Activated T-cell treated with anti-CD3 and anti-CD28 coated beads for 48 hours (primary cell): ENCODE results near the gene LRRC1.
"Not testable (repeated sequence)": the region's sequence is repeated elsewhere in the genome, so short reads cannot be mapped to it uniquely, and the experiment has no call there.

Experiments used
- DNase-seq: peaks from one replicate; pipeline ENCODE4 v3.0.0-alpha.2; 2020; ENCODE audit warnings: low read depth

LRRC1 gene

DNA sequence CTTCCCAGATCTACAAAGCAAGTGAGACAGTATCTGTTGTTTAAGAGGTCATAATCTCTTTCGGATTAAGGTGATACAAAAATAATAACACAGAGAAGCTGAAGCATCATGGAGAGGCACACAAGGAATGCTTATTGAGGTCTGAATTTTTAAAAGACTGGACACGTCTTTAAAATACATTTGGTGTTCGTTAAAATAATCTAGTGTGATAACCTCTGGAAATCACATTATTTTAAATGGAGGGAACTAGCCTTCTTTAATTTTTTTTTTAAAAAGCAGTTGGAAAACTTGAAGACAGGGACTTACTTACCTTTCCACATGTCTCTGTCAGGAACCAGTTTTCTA lies 1.9 kb upstream of the LRRC1 start:
- no peak for DNase-seq

DNA sequence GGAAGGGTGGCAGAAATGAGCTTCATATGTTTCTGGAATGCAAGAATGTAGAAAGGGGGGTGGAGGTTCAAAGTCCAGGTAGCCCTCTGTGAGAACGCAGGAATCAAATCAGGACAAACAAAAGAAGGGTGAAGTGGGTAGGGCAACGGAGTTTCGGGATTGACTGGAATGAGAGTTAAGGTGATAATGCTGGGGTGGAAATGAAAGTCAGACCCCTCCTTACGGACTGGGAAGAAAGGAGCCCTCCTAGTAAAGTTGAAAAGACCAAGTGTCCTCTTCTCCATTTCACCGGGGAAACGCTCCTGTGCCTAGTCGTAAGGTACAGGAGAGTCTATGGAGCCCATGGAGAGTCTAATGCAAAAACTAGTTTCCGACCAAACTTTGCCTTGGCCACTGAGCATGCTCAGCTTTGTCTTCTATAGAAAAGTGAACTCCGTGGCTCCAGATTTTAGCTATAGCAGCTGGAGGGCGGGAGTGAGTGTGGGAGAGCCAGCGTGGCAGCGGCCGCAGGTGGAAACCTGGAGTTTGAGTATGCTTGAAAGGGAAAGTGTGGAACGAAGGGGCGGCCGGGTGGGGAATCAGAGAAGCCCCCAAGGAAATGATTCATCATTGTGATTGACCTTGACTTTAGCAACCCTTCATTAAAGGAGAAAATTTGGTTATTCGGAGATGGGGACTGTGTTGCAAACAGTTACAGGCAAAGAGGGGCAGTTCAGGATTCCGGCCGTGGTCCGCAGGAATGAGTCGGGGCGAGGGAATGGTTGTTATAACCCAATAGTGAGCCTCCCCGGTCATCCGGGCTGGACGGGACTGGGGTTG lies 1.3 kb upstream of the LRRC1 start:
- no peak for DNase-seq

DNA sequence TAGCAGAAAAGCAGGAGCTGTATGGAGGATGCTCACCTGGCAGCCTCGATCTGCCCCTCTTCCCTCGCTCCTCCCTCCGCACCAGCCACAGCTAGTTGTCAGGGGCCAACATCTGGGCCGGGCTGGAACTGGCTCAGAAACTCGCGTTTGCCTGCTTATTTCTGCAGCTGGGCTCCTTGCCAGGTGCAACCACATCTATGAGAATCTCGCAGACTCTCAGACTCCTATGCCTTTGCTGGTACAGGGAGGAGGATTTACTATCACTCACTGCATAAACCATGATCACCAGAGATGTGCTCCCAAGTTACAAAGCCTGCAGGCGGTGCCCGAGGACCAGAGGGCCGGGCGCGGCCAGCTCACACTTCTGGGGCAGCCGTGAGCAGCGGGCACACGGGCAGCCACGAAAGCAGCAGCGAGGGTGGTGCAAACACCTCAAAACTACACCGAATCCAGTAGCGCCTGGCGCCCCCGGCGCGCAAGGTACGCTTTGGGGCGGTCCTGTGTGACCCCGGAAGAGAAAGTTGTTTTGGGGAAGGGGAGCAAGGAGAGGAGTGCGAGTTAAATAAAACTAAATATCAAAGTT lies 577 bp upstream of the LRRC1 start:
- peak; percentile 47 for DNase-seq

DNA sequence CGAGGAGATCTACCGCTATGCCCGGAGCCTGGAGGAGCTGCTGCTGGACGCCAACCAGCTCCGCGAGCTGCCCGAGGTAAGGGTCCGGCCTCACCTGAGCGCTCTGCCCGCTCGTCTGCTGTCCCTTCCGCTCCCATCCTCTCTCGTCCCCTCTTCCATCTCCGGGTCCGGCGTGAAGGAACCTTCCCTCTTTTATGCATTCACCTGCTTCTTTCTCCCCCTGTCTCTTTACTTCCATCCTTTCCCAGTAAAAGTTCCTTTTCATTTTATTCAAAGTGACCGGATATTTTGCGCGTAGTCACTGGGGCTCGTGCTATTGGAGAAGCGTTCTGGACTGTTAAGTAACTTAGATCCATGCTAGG lies 516 bp downstream of the LRRC1 start:
- no peak for DNase-seq

DNA sequence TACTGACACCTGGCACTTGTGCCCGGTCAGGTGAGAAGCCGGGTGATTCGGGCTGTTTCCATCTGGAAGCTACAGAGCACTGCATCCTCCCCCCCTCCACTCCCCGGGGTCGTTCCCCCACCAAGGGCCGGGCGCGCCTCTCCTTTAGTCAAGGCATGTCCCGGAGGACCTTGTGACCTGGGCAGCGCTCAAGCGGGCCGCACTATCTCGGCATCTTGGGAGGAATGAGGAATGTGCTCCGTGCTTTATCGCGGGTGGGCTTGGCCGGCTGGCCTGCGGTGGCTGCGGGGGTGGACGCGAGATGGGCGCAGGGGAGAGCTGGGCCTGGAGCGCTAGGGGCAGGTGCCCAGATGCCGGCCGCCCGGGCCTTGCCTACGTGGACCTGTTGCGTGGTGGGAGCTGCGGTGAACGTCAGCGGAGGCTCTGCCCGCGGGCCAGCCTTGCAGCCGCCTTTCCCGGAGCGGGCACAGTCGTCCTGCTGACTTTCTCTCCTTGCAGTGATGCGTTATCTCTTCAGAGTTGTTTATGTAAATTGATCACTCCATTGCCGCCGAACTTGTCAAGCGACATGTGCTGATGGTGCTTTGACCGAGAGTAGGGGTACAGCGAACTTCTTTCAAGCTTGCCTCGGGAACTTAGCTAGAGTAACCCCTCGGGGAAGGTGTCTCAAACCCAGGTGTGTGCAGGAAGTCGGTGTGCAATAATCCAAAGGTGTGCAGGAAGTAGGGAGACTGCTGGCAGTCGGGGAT lies 1.1 kb downstream of the LRRC1 start:
- no peak for DNase-seq

DNA sequence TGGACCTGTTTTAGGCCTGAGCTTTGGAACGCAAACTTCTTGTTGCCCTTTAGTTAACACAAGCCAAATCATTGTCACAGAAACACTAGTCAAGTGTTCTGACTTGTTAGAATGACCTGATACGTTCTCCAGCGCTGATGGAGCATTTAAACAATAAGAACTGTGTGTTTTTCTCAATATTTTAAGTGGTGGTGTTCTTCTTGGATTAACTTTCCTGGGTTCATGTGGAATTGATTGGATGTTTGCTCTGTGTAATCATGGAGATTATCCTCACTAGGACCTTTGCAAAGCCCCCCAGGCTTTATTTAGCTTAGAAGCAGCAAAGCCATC lies 1.6 kb downstream of the LRRC1 start:
- DNase-seq: no peak

DNA sequence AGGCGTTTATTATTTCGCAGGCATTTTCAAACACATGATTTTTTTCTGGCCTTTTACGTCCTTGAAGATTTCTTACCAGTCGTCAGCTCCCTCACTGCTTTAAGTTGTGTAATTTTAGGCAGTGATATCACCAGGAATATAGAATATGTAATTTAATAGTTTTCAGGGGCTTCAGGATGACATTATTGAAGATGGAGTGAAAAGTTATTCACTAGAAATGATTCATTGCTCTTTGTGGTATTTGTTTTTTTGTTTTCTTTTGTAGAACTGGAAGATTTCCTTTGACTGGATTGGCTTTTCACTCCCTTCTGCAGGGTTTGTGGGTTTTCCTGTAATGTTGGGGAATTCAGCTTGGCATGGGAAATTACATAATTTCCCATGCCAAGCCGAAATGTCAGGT lies 2.0 kb downstream of the LRRC1 start:
- no peak for DNase-seq

DNA sequence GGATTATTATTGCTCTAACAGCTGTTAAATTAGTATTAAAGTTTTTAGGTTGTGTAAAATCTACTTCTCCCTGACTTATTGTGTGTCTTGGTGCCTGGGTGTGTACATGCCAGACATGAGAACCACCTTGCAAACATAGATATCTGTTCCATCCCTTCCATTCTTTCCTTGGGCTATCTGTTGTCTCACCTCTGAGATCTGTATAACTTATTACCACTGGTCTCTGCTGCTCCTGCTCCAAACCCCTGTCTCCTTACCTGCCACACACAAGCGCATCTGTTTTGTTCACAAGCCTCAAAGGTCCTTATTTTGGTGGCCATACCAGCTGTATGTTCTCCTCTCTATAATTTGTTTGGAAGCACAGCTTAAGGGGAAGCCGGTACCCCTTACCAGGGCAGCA lies 2.5 kb downstream of the LRRC1 start:
- no peak for DNase-seq

DNA sequence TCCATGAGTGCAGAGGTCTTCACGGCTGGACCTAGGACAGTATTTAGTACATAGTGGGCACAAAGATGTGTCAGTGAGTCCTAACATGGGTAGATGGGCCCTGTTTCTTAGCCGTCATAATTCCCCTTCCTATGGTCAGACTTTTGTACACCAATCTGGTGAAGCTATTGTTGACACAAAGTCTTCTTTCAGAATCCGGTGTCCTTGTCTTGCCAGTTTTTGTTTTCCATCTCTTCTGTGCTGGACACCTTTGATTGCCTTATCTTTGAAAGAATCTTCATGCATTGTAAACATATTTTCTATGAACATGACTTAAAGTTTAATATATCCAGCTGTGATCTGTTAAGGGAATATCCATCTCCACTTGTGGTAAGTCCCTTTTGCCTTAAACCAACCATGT lies 4.5 kb downstream of the LRRC1 start:
- DNase-seq: no peak

DNA sequence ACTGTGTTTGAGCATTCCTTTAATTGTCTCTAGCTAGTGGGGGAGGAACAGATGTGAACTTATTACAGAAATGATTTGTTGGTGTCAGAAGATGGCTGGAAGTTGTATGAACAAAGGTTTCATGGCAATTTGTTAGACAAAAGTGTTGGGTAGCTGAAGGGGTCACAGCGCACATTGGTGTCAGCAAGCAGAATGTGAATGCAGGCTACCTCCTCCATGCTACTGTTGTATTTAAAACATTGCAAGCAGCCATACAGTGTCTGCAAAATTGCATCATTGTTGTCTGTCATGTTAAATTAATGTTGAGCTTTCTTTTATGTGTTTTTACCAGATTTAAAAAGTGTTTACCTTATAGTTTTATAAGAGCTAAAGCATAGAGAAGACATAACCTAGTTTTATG lies 6.2 kb downstream of the LRRC1 start:
- no peak for DNase-seq

DNA sequence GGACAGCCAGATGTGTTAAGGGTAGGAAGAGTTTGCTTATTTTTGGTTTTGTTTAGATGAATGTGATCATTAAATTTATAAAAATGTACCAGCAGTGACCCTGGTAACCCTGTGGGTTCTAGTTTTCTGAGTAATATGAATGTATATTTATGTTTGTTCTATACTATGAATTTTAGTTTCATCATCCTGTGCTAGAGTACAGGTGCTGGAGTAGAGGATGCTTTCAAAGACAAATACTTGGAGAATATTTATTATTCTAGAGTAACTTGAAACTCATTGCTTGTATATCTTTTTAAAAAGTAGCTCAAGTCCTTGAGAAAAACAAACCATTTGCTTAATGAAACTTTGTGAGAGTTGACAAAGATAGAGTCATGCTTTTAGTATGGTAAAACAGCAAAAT lies 7.8 kb downstream of the LRRC1 start:
- no peak for DNase-seq

DNA sequence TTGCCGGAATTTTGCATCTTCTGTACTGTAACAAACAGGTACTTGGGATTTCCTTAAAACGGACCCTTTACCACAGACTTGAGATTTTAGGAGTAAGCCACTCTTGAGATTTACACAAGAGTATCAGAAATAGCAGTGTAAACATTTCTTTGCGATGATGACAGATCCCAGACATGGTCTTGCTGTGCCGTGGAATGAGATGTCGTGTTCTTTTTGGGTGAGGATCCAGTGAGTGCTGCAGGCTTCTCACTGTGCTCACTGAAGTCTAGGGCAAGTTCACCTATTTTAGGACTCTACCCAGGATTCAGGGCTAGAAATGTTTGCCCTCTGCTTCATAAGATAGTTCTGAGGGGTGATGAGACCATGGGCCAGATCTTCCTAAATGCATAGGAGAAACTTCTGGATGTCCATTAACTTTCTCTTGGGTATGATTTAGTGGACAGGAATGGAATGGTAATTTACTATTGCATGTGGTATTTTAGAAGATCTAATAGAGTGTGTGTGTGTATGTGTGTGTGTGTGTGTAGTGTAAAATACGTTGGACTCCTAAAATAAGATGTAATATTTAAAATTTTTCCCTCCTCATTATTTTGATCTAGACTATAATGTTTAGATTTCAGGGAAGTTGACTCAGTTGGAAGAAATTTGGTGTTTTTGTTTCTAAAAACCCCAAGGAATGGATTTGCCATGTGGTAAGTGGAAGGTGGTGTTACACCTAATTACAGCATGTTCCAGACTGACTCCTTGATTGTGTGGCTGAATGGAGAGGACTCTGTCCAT lies 8.5 kb downstream of the LRRC1 start:
- DNase-seq: no peak

DNA sequence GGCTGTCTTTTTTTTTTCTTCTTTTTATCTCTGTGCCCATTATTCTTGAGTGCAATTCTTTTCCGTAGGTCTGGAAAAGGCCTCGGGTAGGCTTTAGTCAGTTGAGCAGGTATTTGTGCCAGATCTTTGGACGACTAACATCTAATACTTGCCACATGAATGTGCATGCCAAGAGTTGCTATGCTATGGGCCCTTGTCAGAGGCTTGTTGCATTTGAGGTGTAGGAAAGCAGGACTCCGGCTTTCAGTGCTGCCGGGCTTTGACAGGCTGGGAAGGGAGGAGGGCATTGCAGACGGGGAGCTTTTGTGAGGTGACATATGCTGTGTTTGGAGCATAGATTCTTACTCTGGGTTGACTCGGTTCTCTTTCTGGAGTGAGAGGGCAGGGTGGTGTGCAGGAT lies 10.2 kb downstream of the LRRC1 start:
- no peak for DNase-seq

DNA sequence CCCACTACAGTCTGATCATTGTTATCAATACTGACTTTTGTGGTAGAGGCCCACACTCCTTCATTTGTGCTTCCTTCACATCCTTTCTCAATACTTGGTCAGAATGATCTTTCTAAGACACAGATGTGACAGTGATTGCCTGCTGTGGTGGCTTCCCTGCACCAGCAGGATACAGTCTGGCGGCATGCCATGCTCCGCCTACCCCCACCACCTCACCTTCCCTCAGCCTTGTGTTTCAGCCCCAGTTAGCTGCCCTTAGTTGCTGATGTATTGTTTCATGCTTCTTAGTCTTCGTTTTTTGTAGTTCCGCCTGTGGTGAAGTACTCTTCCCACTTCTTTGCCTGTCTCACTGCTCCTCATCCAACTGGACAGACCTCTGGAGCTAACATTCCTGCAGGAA lies 10.9 kb downstream of the LRRC1 start:
- no peak for DNase-seq

DNA sequence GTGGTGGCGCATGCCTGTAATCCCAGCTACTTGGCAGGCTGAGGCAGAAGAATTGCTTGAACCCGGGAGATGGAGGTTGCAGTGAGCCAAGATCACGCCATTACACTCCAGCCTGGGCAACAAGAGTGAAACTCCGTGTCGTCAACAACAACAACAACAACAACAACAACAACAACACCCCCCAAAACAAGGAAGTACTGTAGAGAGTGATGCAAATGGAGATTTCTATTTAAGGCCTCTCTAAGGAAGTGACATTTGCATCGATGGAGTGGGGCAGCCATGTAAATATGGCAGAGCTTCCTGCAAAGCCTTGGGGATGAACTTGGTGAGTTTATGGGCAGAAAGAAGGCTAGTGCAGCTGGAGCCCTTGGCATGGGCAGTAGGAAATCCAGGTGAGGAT lies 12.8 kb downstream of the LRRC1 start:
- DNase-seq: not testable (repeated sequence)

DNA sequence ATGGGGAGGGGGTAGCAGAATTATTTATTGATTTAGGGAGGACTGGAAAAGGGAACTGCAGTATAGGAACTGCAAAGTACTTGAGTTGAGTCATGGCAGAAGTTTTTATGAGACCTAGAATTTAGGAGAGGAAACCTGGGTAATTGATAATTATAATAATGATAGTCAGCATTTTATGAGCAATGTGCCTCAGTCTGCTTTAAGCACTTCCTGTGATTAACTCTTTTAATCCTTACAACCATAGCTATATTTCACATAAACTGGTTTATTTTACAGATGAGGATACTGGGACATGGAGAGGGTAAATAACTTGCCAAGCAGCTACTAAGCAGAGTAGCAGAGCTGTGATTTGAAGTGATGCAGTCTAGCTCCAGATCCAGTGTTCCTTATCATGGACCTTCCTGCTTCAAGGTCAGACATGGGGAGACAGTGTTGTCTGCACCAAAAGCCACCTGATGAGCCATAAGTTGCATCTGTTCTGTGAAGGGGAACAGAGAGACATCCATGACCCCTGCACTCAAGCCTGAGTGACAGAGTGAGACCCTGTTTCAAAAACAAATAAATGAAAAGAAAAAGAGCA lies 13.6 kb downstream of the LRRC1 start:
- DNase-seq: no peak

DNA sequence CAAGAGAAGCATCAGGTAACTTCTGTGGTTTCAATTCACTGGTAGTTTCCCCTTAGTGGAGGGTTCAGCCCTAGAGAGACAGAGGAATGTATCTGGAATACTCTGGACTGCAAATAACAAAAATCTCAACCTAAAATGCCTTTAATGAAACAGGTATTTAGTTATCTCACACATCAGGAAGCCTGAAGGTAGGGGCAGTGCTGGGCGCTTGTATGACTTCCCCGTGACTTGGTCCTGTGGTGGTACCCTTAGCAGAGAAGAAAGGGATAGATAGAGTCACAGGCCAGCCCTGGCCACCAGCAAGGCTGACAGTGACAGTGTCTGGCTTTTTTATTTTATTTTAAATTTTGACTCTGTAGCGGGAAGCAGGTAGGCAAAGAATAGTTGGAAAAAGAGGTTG lies 14.9 kb downstream of the LRRC1 start:
- no peak for DNase-seq

DNA sequence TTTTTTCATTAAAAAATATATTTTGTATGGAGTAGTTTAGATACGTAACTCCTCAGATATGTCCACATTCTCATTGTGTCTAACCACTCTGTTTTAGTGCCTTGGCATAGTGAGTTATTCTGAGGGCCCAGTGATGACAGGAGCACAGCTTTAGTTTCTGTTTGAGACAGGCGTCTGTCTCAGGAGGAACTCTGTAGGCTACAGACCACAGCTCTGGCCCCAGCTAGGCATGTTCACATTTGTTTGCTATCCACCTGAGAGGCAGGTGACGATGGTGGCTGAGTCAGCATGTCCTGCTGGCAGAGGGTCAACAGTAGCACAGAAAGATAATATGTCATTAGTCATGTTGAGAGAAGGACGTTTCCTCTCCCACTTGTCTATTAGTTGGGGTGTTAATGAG lies 16.3 kb downstream of the LRRC1 start:
- no peak for DNase-seq

DNA sequence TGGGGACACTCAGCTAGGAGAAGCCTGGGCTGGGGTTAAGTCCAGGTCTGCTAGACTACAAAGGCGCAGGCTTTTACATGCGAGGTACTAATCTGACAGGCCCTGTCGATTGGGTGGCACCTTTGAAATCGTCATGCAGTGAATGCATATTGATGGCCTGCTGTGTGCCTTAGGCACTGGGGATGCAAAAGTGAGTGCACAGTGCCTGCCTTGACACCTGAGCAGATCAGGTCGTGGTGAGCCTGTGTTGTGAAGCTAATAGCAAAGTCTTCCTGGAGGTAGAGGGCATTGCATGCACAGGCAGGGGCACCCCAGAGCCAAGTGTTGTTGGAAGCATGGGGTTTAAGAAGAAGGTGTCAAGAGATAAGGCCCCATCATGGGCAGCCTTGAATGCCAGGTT lies 16.9 kb downstream of the LRRC1 start:
- DNase-seq: no peak

DNA sequence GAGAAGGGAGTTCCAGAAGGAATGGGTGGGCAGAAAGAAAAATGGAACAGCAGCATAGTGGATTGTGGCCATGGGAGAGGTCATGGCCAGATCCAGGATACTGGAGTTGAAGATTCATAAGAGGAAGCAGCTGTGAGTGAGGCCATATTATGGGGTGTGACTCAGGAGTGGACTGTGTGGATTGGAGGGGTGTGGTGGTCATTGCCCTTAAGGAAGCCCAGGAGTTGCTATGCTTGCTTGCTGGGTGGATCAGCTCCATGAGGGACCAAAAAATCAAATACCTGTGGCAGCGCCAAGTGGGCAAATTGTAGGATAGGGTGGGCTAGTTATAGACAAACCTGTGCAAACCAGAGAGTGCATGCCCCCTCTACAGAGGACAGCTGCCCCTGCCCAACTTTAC lies 18.3 kb downstream of the LRRC1 start:
- no peak for DNase-seq

DNA sequence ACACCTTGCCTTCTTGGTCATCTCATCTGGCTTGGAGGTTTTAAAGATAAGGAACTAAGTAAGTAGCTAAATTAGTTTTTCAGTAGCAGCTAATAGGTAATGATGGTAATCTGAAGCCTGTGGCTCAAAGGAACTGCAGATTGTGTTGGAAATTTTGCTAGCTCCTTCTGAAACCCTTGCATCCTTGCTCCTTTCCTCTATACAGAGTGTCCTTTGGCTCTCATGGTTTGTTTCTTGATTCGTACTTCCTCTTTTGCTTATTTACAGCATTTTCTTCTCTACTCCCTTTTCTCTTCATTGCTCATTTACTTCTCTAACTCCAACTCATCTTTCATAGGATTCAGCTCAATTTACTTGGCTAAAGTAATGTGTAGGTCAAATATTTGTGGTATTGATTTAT lies 19.0 kb downstream of the LRRC1 start:
- DNase-seq: no peak

DNA sequence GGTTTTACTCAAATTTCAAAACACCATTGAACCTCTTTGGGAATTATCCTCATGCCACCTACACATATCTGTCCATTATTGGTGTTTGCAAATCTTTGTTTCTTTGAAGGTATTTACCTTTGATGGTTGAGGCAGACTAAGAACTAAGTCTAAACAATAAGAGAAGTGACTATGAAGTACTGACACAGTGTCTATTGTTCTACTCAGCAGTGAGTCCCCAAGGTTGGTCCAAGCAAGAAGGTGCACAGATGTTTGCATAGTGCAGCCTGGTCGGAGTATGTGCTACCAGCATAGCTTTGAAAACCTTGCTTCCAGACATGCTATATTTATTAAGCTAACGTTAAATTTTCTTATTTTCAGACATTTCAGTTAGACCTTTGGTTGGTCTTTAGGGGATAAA lies 19.5 kb downstream of the LRRC1 start:
- no peak for DNase-seq
